Left lung (tissue), 10 donors: Measurements from ENCODE around the gene POLDIP3. TPM values are rescaled to one million over a fixed set of nuclear protein-coding genes. Genes with fewer than 3 reads are reported as not detected.
"Not testable (repeated sequence)": the region's sequence is repeated elsewhere in the genome, so short reads cannot be mapped to it uniquely, and the experiment has no call there.

Experiments
- ATAC-seq: fragments of 200-7000 bp; cut with Tn5 transposase; one replicate; pipeline ENCODE4 v1.9.1; 2020; ENCODE audit warnings: moderate library complexity
- DNase-seq, 4 donors: peaks; one replicate each; pipeline ENCODE4 v3.0.0-alpha.2; 2013 to 2020
- H3K27ac ChIP-seq, 2 donors: fragments of 200-600 bp; sonication (generic) in 1 of 2; one replicate each; pipeline versions ENCODE4 v1.5.0 to v1.8.0; 2020 to 2021
- H3K27me3 ChIP-seq, 2 donors: fragments of 200-600 bp; sonication (generic) in 1 of 2; one replicate each; pipeline versions ENCODE4 v1.5.0 to v1.8.0; 2020 to 2021
- H3K36me3 ChIP-seq, 2 donors: fragments of 200-600 bp; sonication (generic) in 1 of 2; one replicate each; pipeline versions ENCODE4 v1.5.0 to v1.8.0; 2020 to 2021
- H3K4me1 ChIP-seq, 2 donors: fragments of 200-600 bp; one replicate each; pipeline ENCODE4 v1.8.0; 2021
- H3K4me3 ChIP-seq, 2 donors: fragments of 200-600 bp; sonication (generic) in 1 of 2; one replicate each; pipeline versions ENCODE4 v1.5.0 to v1.8.0; 2020 to 2021; ENCODE audit warnings: mild to moderate bottlenecking in 1 of 2
- H3K9me3 ChIP-seq, 2 donors: fragments of 200-600 bp; sonication (generic) in 1 of 2; one replicate each; pipeline versions ENCODE4 v1.5.0 to v1.8.0; 2020 to 2021
- CTCF ChIP-seq, 2 donors: fragments of 200-600 bp; sonication (generic) in 1 of 2; IDR thresholded peaks; one replicate each; pipeline versions ENCODE4 v1.5.0 to v1.8.0; 2021; ENCODE audit warnings: antibody characterized with exemption in 2 of 2
- intact Hi-C, 2 donors: fragments of 100-400 bp; cut with DNase I; formaldehyde crosslinking; loops; one replicate each; pipeline versions ENCODE4 v1.11.2 to v1.14.2; 2022
- polyA plus RNA-seq, 6 donors: library from polyadenylated mRNA; unstranded; fragments of 120-200 nt; gene quantifications; one replicate each; pipeline ENCODE4 v1.2.1, GENCODE V29; 2013; ENCODE audit not compliant: insufficient read length in 6 of 6
- total RNA-seq, 2 donors: library from RNA; stranded (reverse); fragmentation: NEBNext Ultra II Directional; extraction: Animal tissue kit (Norgen Biotek cat#: 25700); gene quantifications; one replicate each; pipeline ENCODE4 v1.2.1, GENCODE V29; 2021
- donor health status: DM: no; HTN: yes; CAD: no.
- donor health status: DM: no; HTN: no; CAD: no.

POLDIP3 gene
- total and polyA plus RNA-seq, 8 donors, result 56.6 to 126 (median 108) TPM

- Histone ChIP-seq H3K4me3 (no peak overlapping the region), H3K36me3 (no peaks in the 10 kb centered on the region), H3K27ac (no peak overlapping the region), H3K4me1 (peaks cover 0 to 11% of the 10 kb centered on the region in 2 donors), H3K9me3 (no peaks in the 10 kb centered on the region), H3K27me3 (no peaks in the 10 kb centered on the region)
- TF ChIP-seq CTCF (IDR thresholded peaks at IDR 0.05), result no peak
- DNase-seq (no peak), ATAC-seq (no peak)
- intact Hi-C loops, result no loop called here
These were observed 78.5 kb downstream of the POLDIP3 start for GRCh38 chr22:42536166-42536565.

GRCh38 chr22:42535082-42535731 is 79.5 kb downstream of the POLDIP3 start:
- H3K4me3 ChIP-seq, ATAC-seq, intact Hi-C loops, H3K27ac ChIP-seq, H3K27me3 ChIP-seq, H3K36me3 ChIP-seq, DNase-seq, H3K9me3 ChIP-seq: not testable (repeated sequence)
- H3K4me1 ChIP-seq, result peaks cover 0 to 11% of the 10 kb centered on the region in 2 donors

Other genes starting within 250 kb of the POLDIP3 start
- gene NFAM1, start 182.5 kb downstream of the POLDIP3 start, total RNA-seq, result 10 to 100 TPM in 1 of 2 donors, 1 to 10 TPM in 1; 6.9 to 28.0 TPM
- 1 to 10 TPM in 2 of 6 donors, under 1 TPM in 4; 0.74 to 1.1 (median 0.87) TPM for gene NFAM1, start 182.5 kb downstream of the POLDIP3 start, polyA plus RNA-seq
- 10 to 100 TPM; 37.0 to 57.1 TPM for gene RRP7A, start 95.1 kb downstream of the POLDIP3 start, total RNA-seq
- gene RRP7A, start 95.1 kb downstream of the POLDIP3 start, polyA plus RNA-seq, result 10 to 100 TPM; 25.7 to 40.8 (median 28.6) TPM
- gene SERHL2, start 60.9 kb downstream of the POLDIP3 start, total RNA-seq, result 1 to 10 TPM; 2.1 to 3.0 TPM
- 10 to 100 TPM in 3 of 6 donors, 1 to 10 TPM in 3; 7.4 to 10.2 (median 9.7) TPM for gene SERHL2, start 60.9 kb downstream of the POLDIP3 start, polyA plus RNA-seq
- 1 to 10 TPM in 1 of 2 donors, under 1 TPM in 1; 0.60 to 1.2 TPM for gene ATP5MGL, start 25.7 kb upstream of the POLDIP3 start, total RNA-seq
- under 1 TPM in 3 of 6 donors, not detected in 3; 0.23 to 0.45 (median 0.40) TPM for gene ATP5MGL, start 25.7 kb upstream of the POLDIP3 start, polyA plus RNA-seq
- gene CYB5R3, start 34.5 kb upstream of the POLDIP3 start, total RNA-seq, result 100 to 1,000 TPM; 250 to 265 TPM
- gene CYB5R3, start 34.5 kb upstream of the POLDIP3 start, polyA plus RNA-seq, result 100 to 1,000 TPM; 116 to 153 (median 149) TPM
- gene A4GALT, start 106.0 kb upstream of the POLDIP3 start, total RNA-seq, result 10 to 100 TPM; 11.2 to 21.3 TPM
- 1 to 10 TPM; 1.9 to 2.8 (median 2.6) TPM for gene A4GALT, start 106.0 kb upstream of the POLDIP3 start, polyA plus RNA-seq
- 10 to 100 TPM; 45.3 to 52.8 TPM for gene ARFGAP3, start 242.4 kb upstream of the POLDIP3 start, total RNA-seq
- 10 to 100 TPM; 42.4 to 58.1 (median 49.6) TPM for gene ARFGAP3, start 242.4 kb upstream of the POLDIP3 start, polyA plus RNA-seq